ENCODE data around the gene KLHL24. TPM values are rescaled to one million over a fixed set of nuclear protein-coding genes. Genes with fewer than 3 reads are reported as not detected.
"Not testable (repeated sequence)": the region's sequence is repeated elsewhere in the genome, so short reads cannot be mapped to it uniquely, and the experiment has no call there.

Gene KLHL24
- total RNA-seq, 1 donor from 2014 or later, result 228 TPM

- no peak for ATAC-seq
- DNase-seq (ENCODE audit: missing footprints), result no peak
- intact Hi-C loops (cut with DNase I), result no loop called here
Measured at GRCh38 chr3:183664913-183665381, 29.5 kb downstream of the KLHL24 start.

DNA sequence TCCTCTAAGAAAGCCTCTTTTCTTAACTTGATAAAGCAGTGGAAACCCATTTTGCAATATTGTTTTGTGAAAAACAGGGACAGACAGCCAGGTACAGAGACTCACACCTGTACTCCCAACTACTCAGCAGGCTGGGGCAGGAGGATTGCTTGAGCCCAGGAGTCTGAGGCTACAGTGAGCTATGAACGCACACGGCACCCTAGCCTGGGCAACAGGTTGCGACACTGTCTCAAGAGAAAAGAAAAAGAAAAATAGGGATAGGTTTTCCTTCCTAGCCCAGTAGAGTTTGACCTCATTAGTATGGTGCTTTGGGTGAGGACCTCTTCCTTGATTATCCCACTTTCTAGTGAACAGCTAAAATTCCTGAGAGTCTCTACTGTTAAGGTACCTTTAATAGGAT lies 44.6 kb downstream of the KLHL24 start:
- no peak for DNase-seq (ENCODE audit: missing footprints)
- intact Hi-C loops (cut with DNase I), result loop anchor here (5.0 kb wide), 1 partner anchor 38 kb away; no protein-coding TSS in a partner anchor
- ATAC-seq, result no peak

- no peak for ATAC-seq
- intact Hi-C loops (cut with DNase I), result loop anchor here (5.0 kb wide), 1 partner anchor 35 kb away; no protein-coding TSS in a partner anchor
- no peak for DNase-seq (ENCODE audit: missing footprints)
Measured at GRCh38 chr3:183687705-183688104, 52.3 kb downstream of the KLHL24 start.

DNA sequence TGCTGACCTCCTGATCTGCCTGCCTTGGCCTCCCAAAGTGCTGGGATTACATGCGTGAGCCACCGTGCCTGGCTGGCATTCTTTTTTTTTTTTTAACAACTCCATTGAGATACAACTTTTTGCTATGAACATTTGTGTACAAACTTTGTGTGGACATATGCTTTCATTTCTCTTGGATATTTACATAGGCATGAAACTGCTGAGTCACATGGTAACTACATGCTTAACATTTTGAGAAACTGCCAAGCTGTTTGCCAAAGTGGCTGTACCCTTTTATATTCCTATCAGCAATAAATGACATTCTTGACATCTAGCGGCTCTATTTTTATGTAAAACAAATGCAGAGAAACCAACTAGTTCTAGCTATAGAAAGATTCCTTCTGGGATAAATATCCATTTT lies 53.5 kb downstream of the KLHL24 start:
- DNase-seq (ENCODE audit: missing footprints) (no peak), ATAC-seq (no peak)

GRCh38 chr3:183689621-183690020 lies 54.2 kb downstream of the KLHL24 start:
- ATAC-seq; DNase-seq (ENCODE audit: missing footprints): not testable (repeated sequence)
- intact Hi-C loops (cut with DNase I), result loop anchor here (5.0 kb wide), 1 partner anchor 37 kb away; no protein-coding TSS in a partner anchor

More for the DNA sequence above, 53.5 kb downstream of the KLHL24 start:
- intact Hi-C loops (cut with DNase I), result loop anchor here (5.0 kb wide), 1 partner anchor 37 kb away; no protein-coding TSS in a partner anchor

- intact Hi-C loops (cut with DNase I), result no loop called here
- DNase-seq (ENCODE audit: missing footprints) (no peak), ATAC-seq (no peak)
Measured at GRCh38 chr3:183690402-183690995, 55.1 kb downstream of the KLHL24 start.

- intact Hi-C loops (cut with DNase I), result no loop called here
- ATAC-seq, result no peak
Measured at GRCh38 chr3:183692436-183692835, 57.0 kb downstream of the KLHL24 start.

GRCh38 chr3:183695569-183696364 lies 60.3 kb downstream of the KLHL24 start:
- DNase-seq (ENCODE audit: missing footprints), result no peak
- intact Hi-C loops (cut with DNase I), result no loop called here

More at GRCh38 chr3:183692436-183692835, 57.0 kb downstream of the KLHL24 start:
- no peak for DNase-seq (ENCODE audit: missing footprints)

GRCh38 chr3:183697123-183697609 lies 61.7 kb downstream of the KLHL24 start:
- intact Hi-C loops (cut with DNase I), result no loop called here
- ATAC-seq, result no peak

More at GRCh38 chr3:183695569-183696364, 60.3 kb downstream of the KLHL24 start:
- no peak for ATAC-seq

GRCh38 chr3:183697610-183698317 lies 62.3 kb downstream of the KLHL24 start, which contains the start of gene YEATS2:
Gene YEATS2, plus strand, starts transcription at chr3:183697797. Its CDS starts 17,366 bp downstream, at chr3:183715163.
- DNase-seq (ENCODE audit: missing footprints) (peak; percentile 81), ATAC-seq (peak; percentile 89)
- intact Hi-C loops (cut with DNase I), result no loop called here

More at GRCh38 chr3:183697123-183697609, 61.7 kb downstream of the KLHL24 start:
- no peak for DNase-seq (ENCODE audit: missing footprints)

DNA sequence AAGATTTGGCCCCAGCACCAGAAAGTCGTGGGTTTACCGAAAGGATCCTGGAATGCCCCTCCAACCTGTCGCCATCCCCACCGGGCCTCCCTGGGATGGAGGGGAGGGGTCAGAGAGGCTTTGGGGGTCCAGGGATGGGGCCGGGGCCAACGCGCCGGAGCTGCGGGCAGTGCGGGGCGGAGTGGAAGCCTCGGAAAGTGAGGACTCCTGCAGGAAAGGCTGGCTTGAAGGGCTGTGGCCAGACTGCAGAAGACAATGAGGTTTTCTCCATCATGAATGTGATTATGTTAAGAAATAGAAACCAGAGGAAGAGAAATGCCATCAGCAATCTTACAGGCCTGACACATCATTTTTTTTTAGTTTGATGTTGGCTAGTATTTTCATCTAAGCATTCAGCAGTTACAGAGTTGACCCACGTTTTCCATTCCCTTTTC lies 62.9 kb downstream of the KLHL24 start:
- ATAC-seq, result peak; percentile 39
- DNase-seq (ENCODE audit: missing footprints), result no peak
- intact Hi-C loops (cut with DNase I), result no loop called here

- ATAC-seq (peak; percentile 45), DNase-seq (ENCODE audit: missing footprints) (no peak)
- intact Hi-C loops (cut with DNase I), result no loop called here
Measured at GRCh38 chr3:183698756-183699155, 63.3 kb downstream of the KLHL24 start.

DNA sequence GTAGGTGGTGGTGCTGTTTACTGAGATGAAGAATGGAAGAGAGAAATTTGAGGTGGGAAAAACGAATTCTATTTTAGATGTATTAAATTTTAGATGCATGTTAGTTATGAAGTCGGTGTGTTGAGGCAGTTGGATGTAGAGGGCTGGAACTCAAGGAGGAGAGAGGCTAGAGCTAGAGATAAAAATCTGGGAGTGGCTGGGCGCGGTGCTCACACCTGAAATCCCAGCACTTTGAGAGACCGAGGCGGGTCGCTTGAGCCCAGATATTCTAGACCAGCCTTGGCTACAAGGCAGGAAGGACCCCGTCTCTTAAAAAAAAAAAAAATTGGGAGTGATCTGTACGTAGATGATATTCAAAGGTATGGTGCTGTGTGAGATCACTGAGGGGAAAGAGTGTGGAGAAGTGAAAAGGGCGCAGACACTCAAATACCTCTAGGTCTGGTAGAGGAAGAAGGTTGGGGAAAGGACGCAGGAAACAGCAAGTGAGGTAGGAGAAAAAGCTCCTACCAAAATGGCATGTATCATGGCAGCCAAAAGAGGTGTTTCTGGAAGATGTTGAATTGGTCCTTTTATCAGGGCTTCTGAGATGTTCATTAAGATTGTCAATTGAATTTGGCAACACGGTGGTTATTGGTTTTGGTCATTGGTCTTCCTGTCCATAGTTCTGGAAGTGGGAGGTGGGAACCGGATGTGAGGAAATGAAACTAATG lies 64.0 kb downstream of the KLHL24 start:
- DNase-seq (ENCODE audit: missing footprints) (no peak), ATAC-seq (no peak)
- intact Hi-C loops (cut with DNase I), result no loop called here

DNA sequence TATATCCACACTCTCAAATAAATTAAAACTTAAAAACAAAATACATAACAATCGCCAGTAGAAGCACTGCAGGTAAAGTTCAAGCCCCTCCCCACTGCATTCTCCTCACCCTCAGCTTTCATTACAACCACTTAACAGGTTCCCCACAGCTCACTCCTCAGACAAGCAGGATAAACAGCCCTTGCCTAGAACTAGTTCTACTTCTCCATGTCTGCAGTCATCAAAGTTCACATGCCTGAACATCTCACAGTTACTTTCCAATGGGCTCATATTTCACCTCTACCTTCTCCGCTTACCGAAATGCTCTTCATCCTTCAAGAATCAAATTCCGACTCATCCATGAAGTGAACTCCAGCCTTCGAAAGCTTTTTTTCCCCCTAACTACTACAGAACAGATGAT lies 66.3 kb downstream of the KLHL24 start:
- intact Hi-C loops (cut with DNase I), result no loop called here
- ATAC-seq (no peak), DNase-seq (ENCODE audit: missing footprints) (no peak)

DNA sequence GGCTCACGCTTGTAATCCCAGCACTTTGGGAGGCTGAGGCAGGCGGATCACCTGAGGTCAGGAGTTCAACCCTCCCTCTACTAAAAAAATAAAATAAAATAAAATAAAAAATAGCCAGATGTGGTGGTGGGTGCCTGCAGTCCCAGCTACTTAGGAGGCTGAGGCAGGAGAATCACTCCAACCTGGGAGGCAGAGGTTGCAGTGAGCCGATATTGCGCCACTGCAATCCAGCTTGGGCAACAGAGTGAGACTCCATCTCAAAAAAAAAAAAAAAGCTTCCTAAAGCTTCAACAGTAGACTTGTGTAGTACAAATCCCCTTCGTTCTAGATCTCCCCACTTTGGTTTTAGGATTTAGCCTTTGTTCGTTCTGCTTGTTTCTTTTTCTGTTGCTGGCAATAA lies 68.5 kb downstream of the KLHL24 start:
- DNase-seq (ENCODE audit: missing footprints); intact Hi-C loops (cut with DNase I); ATAC-seq: not testable (repeated sequence)

DNA sequence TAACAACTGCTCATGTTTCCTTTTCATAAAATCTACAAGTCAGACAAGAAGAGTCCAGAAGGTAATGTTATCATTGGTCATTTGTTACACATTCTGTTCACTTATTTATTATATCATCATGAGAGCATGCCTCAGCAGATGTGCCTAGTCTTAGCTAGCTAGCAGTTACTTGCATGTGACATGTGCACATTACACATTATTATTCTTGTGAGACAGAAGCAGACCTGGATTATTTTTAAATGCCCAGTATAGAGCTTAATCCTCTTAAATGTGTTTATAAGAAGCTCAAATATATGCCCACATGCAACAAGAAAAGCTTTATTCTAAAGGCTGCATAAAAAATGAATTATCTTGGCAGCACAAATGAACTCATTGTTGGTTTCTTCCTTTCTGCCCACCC lies 74.8 kb downstream of the KLHL24 start:
- DNase-seq (ENCODE audit: missing footprints) (no peak), ATAC-seq (no peak)
- intact Hi-C loops (cut with DNase I), result no loop called here

GRCh38 chr3:183711516-183711915 lies 76.1 kb downstream of the KLHL24 start:
- no peak for DNase-seq (ENCODE audit: missing footprints)
- intact Hi-C loops (cut with DNase I), result no loop called here
- no peak for ATAC-seq

DNA sequence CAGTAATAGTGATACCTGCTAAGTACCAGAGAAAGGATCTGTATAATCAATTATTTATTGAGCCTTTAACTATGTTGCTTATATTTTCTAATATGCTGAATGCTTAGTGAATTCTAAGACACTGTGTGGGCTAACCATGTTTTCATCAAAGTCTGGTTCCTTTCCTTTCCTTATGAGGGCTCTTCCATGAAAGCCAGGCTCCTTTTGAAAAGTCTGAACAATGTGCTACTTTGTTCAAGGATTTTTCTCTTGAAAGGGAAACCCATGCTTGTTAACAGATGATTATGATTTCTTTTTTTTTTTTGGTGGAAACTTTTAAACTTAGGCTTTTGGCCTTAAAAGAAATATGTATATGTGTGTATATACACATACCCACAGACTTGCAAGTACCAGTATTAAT lies 79.2 kb downstream of the KLHL24 start:
- DNase-seq (ENCODE audit: missing footprints) (no peak), ATAC-seq (no peak)
- intact Hi-C loops (cut with DNase I), result no loop called here
